IPS-20b (cell line): ENCODE measurements around the gene CACNA1C.
A peak's percentile ranks its signal among the peaks of the same experiment; 100 is the strongest.

Experiments used
- H3K27ac ChIP-seq: one replicate; pipeline ENCODE4 v1.5.1; 2013; ENCODE audit warnings: low read length
- H3K27me3 ChIP-seq: 2 replicates; pipeline ENCODE4 v1.6.1; 2013; ENCODE audit warnings: mild to moderate bottlenecking, low read length, inconsistent platforms; ENCODE audit not compliant: insufficient read depth
- H3K36me3 ChIP-seq: 2 replicates; pipeline ENCODE4 v1.6.1; 2013; ENCODE audit warnings: low read depth, mild to moderate bottlenecking, inconsistent platforms, low read length, moderate library complexity; ENCODE audit not compliant: insufficient read depth
- H3K4me1 ChIP-seq: 2 replicates; pipeline ENCODE4 v1.6.1; 2013; ENCODE audit warnings: mild to moderate bottlenecking, control low read depth, inconsistent platforms, low read length, moderate library complexity; ENCODE audit not compliant: insufficient read depth
- H3K4me3 ChIP-seq: 2 replicates; pipeline ENCODE4 v1.5.1; 2013; ENCODE audit warnings: mild to moderate bottlenecking, low read length, inconsistent platforms
- H3K9ac ChIP-seq: 2 replicates; pipeline ENCODE4 v1.6.1; 2013; ENCODE audit warnings: low read depth, mild to moderate bottlenecking, inconsistent platforms, low read length, moderate library complexity
- H3K9me3 ChIP-seq: 2 replicates; pipeline ENCODE4 v1.6.1; 2013; ENCODE audit warnings: mild to moderate bottlenecking, low read depth, low read length, inconsistent platforms; ENCODE audit not compliant: insufficient read depth

CACNA1C gene

DNA sequence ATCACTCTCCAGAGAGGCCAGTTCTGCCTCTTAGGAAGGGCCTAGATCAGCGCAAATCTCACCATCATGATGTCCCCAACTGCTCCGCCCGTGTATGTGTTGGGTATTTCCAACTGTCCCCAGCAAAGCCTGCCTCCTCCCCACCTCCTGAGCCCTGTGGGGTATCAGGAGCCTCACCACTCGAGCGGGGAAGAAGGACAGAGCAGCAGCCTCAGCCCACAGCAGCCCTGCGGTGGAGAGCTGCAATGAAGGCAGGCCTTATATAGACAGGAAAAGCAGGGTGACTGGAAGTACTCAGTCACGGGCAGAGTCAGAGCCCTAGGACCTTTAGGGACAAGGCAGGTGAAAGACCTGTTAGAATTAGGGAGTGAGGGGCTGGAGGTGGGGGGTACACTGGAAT is 358.2 kb downstream of the CACNA1C start:
- H3K4me3 ChIP-seq, result no peak overlapping the region
- no peaks in the 10 kb centered on the region for H3K36me3 ChIP-seq
- 0 out of 2 replicates have a peak, but pooled peaks cover 4% of the 10 kb centered on the region for H3K27me3 ChIP-seq
- no peak overlapping the region for H3K27ac ChIP-seq
- H3K9me3 ChIP-seq, result no peaks in the 10 kb centered on the region
- H3K9ac ChIP-seq, result no peak overlapping the region; the same call in 1 of the 2 replicates
- peaks cover 8% of the 10 kb centered on the region; the same call in 1 of the 2 replicates for H3K4me1 ChIP-seq

DNA sequence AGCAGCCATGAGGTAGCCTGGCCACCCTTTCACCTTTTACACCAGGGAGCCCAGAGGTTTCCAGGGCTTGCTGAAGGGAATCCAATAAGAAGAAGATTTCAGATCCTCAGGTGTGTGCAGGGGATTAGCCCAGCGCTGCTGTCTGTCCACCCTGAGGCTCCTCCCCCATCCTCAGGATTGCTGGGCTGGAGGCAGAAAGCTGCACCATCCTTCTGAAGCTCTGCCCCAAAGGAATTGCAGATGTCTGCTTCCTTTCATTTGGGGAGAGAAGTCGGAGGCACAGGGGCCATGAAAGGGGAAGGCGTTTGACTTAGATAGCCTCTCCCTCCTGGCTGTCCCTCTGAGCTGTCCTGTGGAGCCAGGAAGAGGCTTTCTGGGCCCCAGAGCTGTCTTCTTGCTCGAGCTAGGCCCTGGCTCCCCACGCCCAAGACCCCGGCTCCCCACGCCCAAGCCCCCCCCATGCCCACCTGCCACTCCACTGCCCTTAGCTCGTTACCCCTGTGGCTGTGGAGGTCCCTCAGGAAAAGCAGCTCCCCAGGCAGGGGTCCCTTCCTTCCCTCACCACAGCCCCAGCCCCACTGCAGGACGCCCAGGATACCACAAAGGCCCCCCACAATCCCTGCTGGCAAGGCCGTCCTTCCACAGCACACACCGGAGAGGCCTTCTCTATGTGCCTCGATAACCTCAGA is 359.0 kb downstream of the CACNA1C start:
- H3K36me3 ChIP-seq, result no peaks in the 10 kb centered on the region
- peaks cover 8% of the 10 kb centered on the region; the same call in 1 of the 2 replicates for H3K4me1 ChIP-seq
- H3K27me3 ChIP-seq, result 0 out of 2 replicates have a peak, but pooled peaks cover 4% of the 10 kb centered on the region
- no peaks in the 10 kb centered on the region for H3K9me3 ChIP-seq
- H3K9ac ChIP-seq, result no peak overlapping the region
- H3K4me3 ChIP-seq, result no peak overlapping the region
- no peak overlapping the region for H3K27ac ChIP-seq

DNA sequence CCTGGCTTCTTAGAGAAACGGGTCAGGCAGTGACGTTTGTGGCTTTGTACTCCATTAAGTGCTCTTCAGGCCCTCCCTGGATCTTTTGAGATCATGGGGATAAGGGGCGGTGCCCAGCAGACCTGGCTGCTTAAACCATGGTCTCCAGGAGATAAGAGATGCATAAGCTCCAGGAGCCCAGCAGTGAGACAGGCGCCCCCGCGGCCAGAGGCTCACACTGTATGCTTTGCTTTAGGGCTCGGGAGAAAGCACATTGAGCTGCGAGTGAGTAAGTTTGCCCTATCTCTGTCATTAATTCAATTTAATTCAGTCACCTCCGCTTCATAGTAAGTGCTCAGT is 359.5 kb downstream of the CACNA1C start:
- H3K27ac ChIP-seq, result no peak overlapping the region
- H3K27me3 ChIP-seq, result 0 out of 2 replicates have a peak, but pooled peaks cover 4% of the 10 kb centered on the region

DNA sequence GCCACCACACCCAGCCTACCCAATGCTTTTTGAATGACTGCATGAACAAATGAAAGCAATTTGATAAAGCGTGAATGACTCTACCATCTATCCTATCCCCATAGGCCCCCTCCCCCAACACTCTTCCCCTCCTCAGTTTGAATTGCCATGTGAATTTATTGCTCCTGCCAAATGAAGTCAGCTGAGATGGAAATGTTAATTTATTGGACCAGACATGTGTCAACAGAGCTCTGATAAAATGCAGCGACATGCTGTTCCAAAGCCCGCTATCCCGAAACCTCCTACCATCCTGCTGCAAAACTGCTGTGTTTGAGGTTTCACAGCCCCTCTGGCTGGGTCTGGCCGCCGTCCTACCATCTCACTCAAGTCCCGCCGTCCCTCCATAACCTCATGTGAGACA is 360.5 kb downstream of the CACNA1C start:
- Histone ChIP-seq H3K4me3 (no peak overlapping the region), H3K4me1 (peaks cover 17% of the 10 kb centered on the region), H3K36me3 (no peaks in the 10 kb centered on the region), H3K9ac (no peak overlapping the region), H3K9me3 (no peaks in the 10 kb centered on the region), H3K27ac (no peak overlapping the region), H3K27me3 (0 out of 2 replicates have a peak, but pooled peaks cover 4% of the 10 kb centered on the region)

More for the DNA sequence above, 359.5 kb downstream of the CACNA1C start:
- no peaks in the 10 kb centered on the region for H3K36me3 ChIP-seq
- no peak overlapping the region for H3K9ac ChIP-seq
- no peaks in the 10 kb centered on the region for H3K9me3 ChIP-seq
- H3K4me1 ChIP-seq, result peaks cover 8% of the 10 kb centered on the region; the same call in 1 of the 2 replicates
- H3K4me3 ChIP-seq, result no peak overlapping the region

DNA sequence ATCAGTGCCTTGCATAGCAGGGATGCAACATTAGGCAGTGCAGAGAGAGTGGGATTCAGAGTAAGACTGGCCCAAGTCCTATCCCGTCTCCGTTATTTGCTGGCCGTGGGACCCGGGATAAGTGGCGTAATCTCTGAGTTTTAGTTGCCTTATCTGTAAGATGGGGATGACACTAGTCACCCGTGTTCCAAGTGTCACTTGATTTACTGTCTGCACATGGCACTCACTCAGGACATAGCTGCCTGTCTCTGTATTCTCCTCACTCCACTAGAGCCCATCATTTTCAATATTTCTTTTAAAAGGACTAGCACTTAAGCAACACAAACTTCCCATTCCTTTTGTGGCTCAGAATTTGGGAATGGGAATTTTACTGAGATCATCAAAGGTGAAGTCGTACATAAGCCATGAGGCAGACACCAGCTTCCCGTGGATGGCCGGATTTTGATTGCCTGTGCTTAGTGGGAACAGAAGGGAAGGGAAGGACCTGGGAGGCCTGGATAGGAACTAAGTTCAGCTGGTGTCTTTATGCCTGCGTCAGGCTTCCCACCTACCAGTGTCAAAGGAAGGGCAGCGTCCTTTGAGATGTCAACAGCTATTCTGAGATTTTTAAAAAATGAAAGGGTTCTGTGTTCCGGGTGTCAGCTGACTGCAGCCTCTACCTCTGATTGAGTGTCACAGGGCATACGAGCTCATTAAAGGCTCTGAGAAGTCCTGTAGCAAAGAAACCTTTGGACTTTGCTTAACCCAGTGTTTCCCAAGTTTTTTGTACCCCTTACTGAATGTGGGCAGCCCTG is 361.4 kb downstream of the CACNA1C start:
- no peak overlapping the region for H3K27ac ChIP-seq
- no peaks in the 10 kb centered on the region for H3K9me3 ChIP-seq
- no peak overlapping the region for H3K9ac ChIP-seq
- H3K27me3 ChIP-seq, result 0 out of 2 replicates have a peak, but pooled peaks cover under 1% of the 10 kb centered on the region
- no peaks in the 10 kb centered on the region for H3K36me3 ChIP-seq
- H3K4me3 ChIP-seq, result no peak overlapping the region
- H3K4me1 ChIP-seq, result peaks cover 20% of the 10 kb centered on the region

DNA sequence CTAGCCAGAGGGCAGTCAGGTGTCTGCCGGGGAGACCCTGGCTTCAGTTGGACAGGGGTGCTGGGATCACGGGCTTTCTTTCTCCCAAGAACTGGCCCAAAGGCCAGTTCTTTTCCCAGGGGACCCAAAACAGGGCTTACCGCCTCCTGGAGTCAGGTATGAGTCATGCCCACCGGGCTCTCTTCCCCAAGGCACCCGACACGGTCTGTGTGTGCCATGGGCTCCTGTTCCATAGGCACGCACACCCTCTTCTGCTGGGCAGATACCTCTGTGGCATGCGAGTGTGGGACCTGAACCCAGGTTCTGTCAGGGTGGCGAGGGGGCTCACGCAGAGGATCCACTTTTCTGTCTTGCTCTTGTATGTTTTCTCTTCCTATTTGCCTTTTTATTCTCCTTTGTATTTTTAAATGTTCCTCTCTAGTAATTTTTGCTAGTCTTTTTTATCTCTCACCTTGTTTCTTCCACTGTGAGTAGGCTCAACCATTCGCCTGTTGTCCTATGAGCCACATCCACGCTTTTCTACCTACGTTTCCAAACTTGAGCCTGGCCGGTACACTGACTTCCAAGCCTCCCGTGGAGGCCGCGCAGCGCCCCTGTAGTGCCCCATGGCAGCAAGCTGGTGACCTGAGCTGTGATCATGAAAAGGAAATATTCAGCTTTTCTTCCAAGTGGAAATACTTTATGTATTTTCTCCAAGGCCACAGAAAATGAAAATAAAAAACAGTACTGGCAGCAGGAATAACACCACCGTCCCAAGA is 362.2 kb downstream of the CACNA1C start:
- Histone ChIP-seq H3K36me3 (no peaks in the 10 kb centered on the region), H3K4me1 (peaks cover 20% of the 10 kb centered on the region), H3K9ac (no peak overlapping the region), H3K4me3 (no peak overlapping the region), H3K27me3 (no peaks in the 10 kb centered on the region), H3K27ac (no peak overlapping the region), H3K9me3 (no peaks in the 10 kb centered on the region)

DNA sequence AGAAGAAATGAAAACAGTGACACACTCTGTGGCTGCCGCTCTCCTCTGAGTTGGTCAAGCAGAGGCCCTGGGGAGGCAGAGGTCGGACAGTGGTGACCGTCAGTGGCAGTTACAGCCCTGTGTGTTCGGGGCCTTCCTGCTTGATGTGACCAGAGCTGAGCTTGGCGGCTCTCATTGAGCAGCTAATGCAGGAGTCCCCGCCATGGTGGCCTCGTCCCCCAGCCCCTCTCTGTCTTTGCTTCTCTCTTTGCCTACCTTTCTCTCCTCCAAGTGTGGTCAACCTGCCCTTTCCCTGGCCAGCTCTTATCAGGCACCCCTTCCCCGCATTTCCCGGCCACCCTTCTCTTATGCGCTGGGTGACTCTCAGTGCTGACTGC is 362.8 kb downstream of the CACNA1C start:
- no peak overlapping the region for H3K27ac ChIP-seq
- H3K36me3 ChIP-seq, result no peaks in the 10 kb centered on the region
- peaks cover 20% of the 10 kb centered on the region for H3K4me1 ChIP-seq
- H3K27me3 ChIP-seq, result no peaks in the 10 kb centered on the region
- H3K4me3 ChIP-seq, result no peak overlapping the region
- no peaks in the 10 kb centered on the region for H3K9me3 ChIP-seq
- no peak overlapping the region for H3K9ac ChIP-seq

DNA sequence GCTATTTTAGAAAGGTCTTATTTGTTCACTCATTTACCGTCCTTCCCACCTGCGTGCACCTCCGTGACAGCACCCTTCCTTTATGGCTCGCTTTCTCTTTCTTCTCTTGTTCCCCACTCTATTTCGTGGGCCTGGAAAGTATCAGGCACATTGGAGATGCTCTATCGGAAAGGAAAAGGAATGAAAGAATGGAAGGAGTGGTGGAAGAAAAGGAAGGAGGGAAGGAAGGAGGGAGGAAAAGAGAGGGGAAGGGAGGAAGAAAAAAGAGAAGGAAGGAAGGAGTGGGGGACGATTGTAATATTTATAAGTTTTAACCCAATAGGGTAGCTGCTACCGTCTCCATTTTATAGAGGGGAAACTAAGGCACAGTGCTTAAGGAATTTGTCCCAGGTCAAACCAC is 363.4 kb downstream of the CACNA1C start:
- Histone ChIP-seq H3K4me3 (no peak overlapping the region), H3K27me3 (no peaks in the 10 kb centered on the region), H3K27ac (no peak overlapping the region), H3K4me1 (peaks cover 20% of the 10 kb centered on the region), H3K9me3 (no peaks in the 10 kb centered on the region), H3K36me3 (no peaks in the 10 kb centered on the region), H3K9ac (no peak overlapping the region)

DNA sequence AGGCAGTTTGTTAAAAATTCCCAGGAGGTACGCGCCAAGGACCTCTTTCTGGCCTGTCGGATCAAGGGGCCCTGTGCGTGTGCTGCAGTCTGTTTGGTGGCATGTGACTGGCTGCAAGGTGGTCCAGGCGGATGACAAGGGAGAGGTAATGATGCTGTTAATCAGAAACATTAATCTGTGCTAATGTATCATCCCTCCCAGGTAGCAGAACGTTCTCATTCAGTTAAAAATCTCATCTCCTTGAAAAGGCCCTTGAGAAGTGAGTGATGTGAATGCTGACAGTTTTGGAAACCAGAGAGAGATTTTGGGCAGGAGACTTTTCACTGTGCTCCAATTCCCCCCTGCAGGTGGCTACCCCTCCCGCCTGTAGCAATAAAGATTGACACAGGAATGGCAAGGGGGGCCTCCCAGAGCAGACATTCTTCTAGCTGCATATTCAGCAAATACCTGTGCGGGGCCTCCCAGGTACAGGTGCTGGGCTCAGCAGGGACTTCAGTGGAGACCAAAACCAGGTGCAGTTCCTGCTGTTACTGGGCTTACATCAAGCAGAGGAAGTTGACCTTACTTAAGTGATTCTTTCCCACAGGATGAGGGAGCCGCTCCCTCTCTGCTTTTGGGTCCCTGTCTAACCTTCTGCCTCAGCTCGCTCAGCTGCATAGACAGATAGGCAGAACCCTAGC is 364.8 kb downstream of the CACNA1C start:
- Histone ChIP-seq H3K9ac (peak overlapping the region; percentile 13; the same call in 1 of the 2 replicates), H3K4me3 (no peak overlapping the region), H3K9me3 (no peaks in the 10 kb centered on the region), H3K36me3 (no peaks in the 10 kb centered on the region), H3K4me1 (peaks cover 12% of the 10 kb centered on the region), H3K27me3 (no peaks in the 10 kb centered on the region), H3K27ac (no peak overlapping the region)

DNA sequence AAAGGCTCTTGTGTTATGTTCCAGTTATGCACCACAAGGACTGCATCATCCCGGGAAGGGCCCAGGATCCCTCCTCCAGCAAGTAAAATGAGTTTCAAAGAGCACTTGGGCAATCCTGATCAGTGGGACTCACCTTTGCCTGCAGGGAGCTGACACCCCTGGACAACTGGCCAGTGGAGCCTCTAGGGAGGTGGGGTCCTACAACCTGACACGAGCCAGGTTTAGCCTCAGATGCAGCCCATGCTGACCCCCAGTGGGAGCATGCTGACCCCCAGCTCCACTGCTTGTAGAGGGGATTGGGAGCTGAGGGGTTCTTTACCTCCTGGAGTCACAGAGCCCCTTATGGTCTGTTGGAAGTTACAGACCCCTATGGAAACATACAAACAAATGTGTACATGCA is 365.8 kb downstream of the CACNA1C start:
- H3K4me1 ChIP-seq, result peaks cover 12% of the 10 kb centered on the region
- H3K9me3 ChIP-seq, result no peaks in the 10 kb centered on the region
- H3K4me3 ChIP-seq, result no peak overlapping the region
- H3K27ac ChIP-seq, result no peak overlapping the region
- no peak overlapping the region; the same call in 1 of the 2 replicates for H3K9ac ChIP-seq
- H3K36me3 ChIP-seq, result no peaks in the 10 kb centered on the region
- no peaks in the 10 kb centered on the region for H3K27me3 ChIP-seq

DNA sequence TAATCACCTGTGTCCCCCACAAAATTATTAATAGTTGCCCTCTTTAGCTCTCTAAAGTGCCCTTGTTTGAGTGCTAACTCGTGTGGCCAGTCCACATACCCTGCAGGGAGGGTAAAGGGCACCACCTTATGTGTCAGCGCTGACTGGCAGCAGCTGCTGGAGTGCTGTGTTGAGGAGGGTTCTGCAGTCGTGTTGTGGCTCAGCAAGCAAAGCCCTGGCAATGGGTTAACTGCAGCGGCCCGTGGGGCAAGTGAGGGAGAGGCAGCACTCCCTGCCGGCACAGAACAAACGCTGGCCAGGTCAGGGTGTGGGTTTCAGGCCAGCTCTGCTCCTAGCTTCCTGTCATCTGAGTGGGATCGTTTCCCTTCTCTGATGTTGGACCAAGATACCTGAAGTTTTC is 369.8 kb downstream of the CACNA1C start:
- no peaks in the 10 kb centered on the region for H3K27me3 ChIP-seq

More for the DNA sequence above, 369.8 kb downstream of the CACNA1C start:
- Histone ChIP-seq H3K9me3 (peaks cover 3% of the 10 kb centered on the region), H3K4me1 (peaks cover 14% of the 10 kb centered on the region), H3K9ac (no peak overlapping the region), H3K36me3 (no peaks in the 10 kb centered on the region), H3K27ac (no peak overlapping the region), H3K4me3 (no peak overlapping the region)
